HCT116 (cell line): ENCODE results near the gene ABCC10. TPM values are rescaled to one million over a fixed set of nuclear protein-coding genes. Genes with fewer than 3 reads are reported as not detected.

Experiments used
- ATAC-seq: fragments of 200-7000 bp; cut with Tn5 transposase; 2 replicates; pipeline ENCODE4 v1.9.1; 2020; ENCODE audit warnings: mild to moderate bottlenecking, moderate library complexity
- BruUV-seq: library from RNA; stranded (reverse); fragments of 400-500 nt; replicated peaks from 2 replicates; lab custom pipeline; 2021; lab: Mats Ljungman, UMichigan
- CTCF ChIA-PET: fragments of 300-600 bp; sonication (Branson Sonifier 250); formaldehyde crosslinking; loops from one replicate; lab custom pipeline; 2021; ENCODE audit warnings: antibody characterized with exemption; lab: Charles Lee
- POLR2A ChIA-PET: fragments of 300-600, 350-600 bp; sonication (Branson Sonifier 250); formaldehyde crosslinking; loops from one replicate; lab custom pipeline; 2021; ENCODE audit warnings: antibody characterized with exemption; lab: Charles Lee
- RAD21 ChIA-PET, 2 experiments: fragments of 300-600 bp; sonication (Branson Sonifier 250); formaldehyde crosslinking; loops; one replicate each; lab custom pipeline; 2023; ENCODE audit warnings: low total read pairs in 2 of 2; ENCODE audit not compliant: uncharacterized antibody in 2 of 2, unreplicated experiment in 2 of 2, low non-redundant PET in 1 of 2; lab: Charles Lee
- DNase-seq: peaks from one replicate; pipeline ENCODE4 v3.0.0-alpha.2; 2010; ENCODE audit warnings: low read depth, low spot score
- H2AFZ ChIP-seq: fragments of 200-600 bp; shearing (Covaris generic), sonication (generic); 2 replicates; pipeline ENCODE4 v1.6.1; 2017; ENCODE audit warnings: low read depth, mixed run types, mixed read lengths, antibody characterized with exemption, low read length; ENCODE audit not compliant: poor library complexity, severe bottlenecking
- H3K27ac ChIP-seq: 2 replicates; pipeline ENCODE4 v1.5.1; 2012; ENCODE audit warnings: low read depth, low read length
- H3K27me3 ChIP-seq: fragments of 200-600 bp; sonication (generic); 2 replicates; pipeline ENCODE4 v1.6.1; 2016; ENCODE audit warnings: mixed run types, low read length, mixed read lengths; ENCODE audit not compliant: insufficient read depth
- H3K36me3 ChIP-seq, 2 experiments: fragments of 200-500 bp in 1 of 2; fragments of 200-600 bp in 1 of 2; sonication (Bioruptor generic) in 1 of 2; sonication (generic) in 1 of 2; 2 replicates each; pipeline versions ENCODE4 v1.5.1 to v1.6.1; 2014 to 2016; ENCODE audit warnings: low read length in 2 of 2, inconsistent platforms in 1 of 2, mixed read lengths in 1 of 2, mixed run types in 1 of 2; ENCODE audit not compliant: insufficient read depth in 2 of 2, control insufficient read depth in 1 of 2
- H3K4me1 ChIP-seq, 2 experiments: fragments of 200-600 bp in 1 of 2; sonication (generic) in 1 of 2; 2 replicates each; pipeline versions ENCODE4 v1.5.1 to v1.6.1; 2012 to 2017; ENCODE audit warnings: low read length in 2 of 2, inconsistent platforms in 1 of 2, mild to moderate bottlenecking in 1 of 2, mixed read lengths in 1 of 2, mixed run types in 1 of 2, moderate library complexity in 1 of 2; ENCODE audit not compliant: insufficient read depth in 2 of 2, control insufficient read depth in 1 of 2
- H3K4me2 ChIP-seq: fragments of 200-600 bp; sonication (generic); 2 replicates; pipeline ENCODE4 v1.6.1; 2017; ENCODE audit warnings: mixed run types, low read length, mixed read lengths
- H3K4me3 ChIP-seq, 2 experiments: fragments of 200-600 bp in 1 of 2; sonication (generic) in 1 of 2; replicated peaks in 1 of 2; 2 replicates each; pipeline ENCODE4 v1.5.1; 2011 to 2016; ENCODE audit warnings: low read length in 2 of 2, control low read depth in 1 of 2, low read depth in 1 of 2, mild to moderate bottlenecking in 1 of 2, mixed read lengths in 1 of 2, mixed run types in 1 of 2
- H3K79me2 ChIP-seq: fragments of 200-600 bp; sonication (generic); 2 replicates; pipeline ENCODE4 v1.6.1; 2017; ENCODE audit warnings: mild to moderate bottlenecking, mixed run types, low read length, moderate library complexity, mixed read lengths; ENCODE audit not compliant: insufficient read depth
- H3K9ac ChIP-seq: fragments of 200-600 bp; sonication (generic); 2 replicates; pipeline ENCODE4 v1.6.1; 2016; ENCODE audit warnings: low read length, mixed read lengths
- H3K9me2 ChIP-seq: fragments of 200-600 bp; sonication (generic), shearing (Covaris generic); 2 replicates; pipeline ENCODE4 v1.6.1; 2017; ENCODE audit warnings: mixed run types, mild to moderate bottlenecking, moderate library complexity; ENCODE audit not compliant: insufficient read depth
- H3K9me3 ChIP-seq, 2 experiments: fragments of 200-500 bp in 1 of 2; fragments of 200-600 bp in 1 of 2; sonication (Bioruptor generic) in 1 of 2; sonication (generic) in 1 of 2; 2 replicates each; pipeline ENCODE4 v1.6.1; 2014 to 2017; ENCODE audit warnings: low read length in 2 of 2, mixed read lengths in 2 of 2, inconsistent platforms in 1 of 2, low read depth in 1 of 2, mild to moderate bottlenecking in 1 of 2, mixed run types in 1 of 2, moderate library complexity in 1 of 2; ENCODE audit not compliant: control insufficient read depth in 1 of 2, insufficient read depth in 1 of 2
- H4K20me1 ChIP-seq: fragments of 200-600 bp; sonication (generic), shearing (Covaris generic); 2 replicates; pipeline ENCODE4 v1.6.1; 2017; ENCODE audit warnings: mixed run types, mild to moderate bottlenecking, moderate library complexity; ENCODE audit not compliant: insufficient read depth
- CBX3 ChIP-seq: IDR thresholded peaks from 2 replicates; pipeline ENCODE4 v1.6.1; 2012; ENCODE audit warnings: low read depth
- EGR1 ChIP-seq: IDR thresholded peaks from 2 replicates; pipeline ENCODE4 v1.6.1; 2012; ENCODE audit warnings: low read depth
- ELF1 ChIP-seq: IDR thresholded peaks from 2 replicates; pipeline ENCODE4 v1.6.1; 2012; ENCODE audit warnings: low read depth, borderline replicate concordance
- EZH2 ChIP-seq: fragments of 200-600 bp; sonication (generic); IDR thresholded peaks from 2 replicates; pipeline ENCODE4 v1.6.1; 2017; ENCODE audit warnings: antibody characterized with exemption, mixed run types
- JUND ChIP-seq: IDR thresholded peaks from 2 replicates; pipeline ENCODE4 v1.6.1; 2012
- POLR2A ChIP-seq: IDR thresholded peaks from 2 replicates; pipeline ENCODE4 v1.7.0; 2011; ENCODE audit warnings: borderline replicate concordance; ENCODE audit not compliant: insufficient read depth, insufficient read length; ENCODE audit errors: extremely low read depth
- RAD21 ChIP-seq: IDR thresholded peaks from 2 replicates; pipeline ENCODE4 v1.6.1; 2012; ENCODE audit warnings: low read depth, mild to moderate bottlenecking
- SP1 ChIP-seq: IDR thresholded peaks from 2 replicates; pipeline ENCODE4 v1.6.1; 2012; ENCODE audit warnings: low read depth
- SRF ChIP-seq: IDR thresholded peaks from 2 replicates; pipeline ENCODE4 v1.6.1; 2012; ENCODE audit warnings: low read depth
- TCF7L2 ChIP-seq: IDR thresholded peaks from 2 replicates; pipeline ENCODE4 v1.7.0; 2011; ENCODE audit warnings: borderline replicate concordance, inconsistent platforms; ENCODE audit not compliant: insufficient read depth, insufficient read length; ENCODE audit errors: extremely low read depth
- YY1 ChIP-seq: IDR thresholded peaks from 2 replicates; pipeline ENCODE4 v1.6.1; 2011; ENCODE audit warnings: low read length, low read depth, moderate library complexity, mild to moderate bottlenecking; ENCODE audit not compliant: insufficient replicate concordance; ENCODE audit errors: extremely low read depth
- ZNF274 ChIP-seq: fragments of 200-500 bp; sonication (Bioruptor generic); IDR thresholded peaks from 2 replicates; pipeline ENCODE4 v1.6.1; 2014; ENCODE audit warnings: mild to moderate bottlenecking, low read depth, low read length, inconsistent platforms
- intact Hi-C: fragments of 100-400 bp; cut with micrococcal nuclease; formaldehyde crosslinking; loops from 2 replicates; pipeline ENCODE4 v1.10.0; 2022
- total RNA-seq: library from RNA; stranded (reverse); gene quantifications from one replicate; pipeline ENCODE4 v1.2.1, GENCODE V29; 2021; ENCODE audit not compliant: unreplicated experiment
- TF ChIP-seq, protein P1 (sequence below): IDR thresholded peaks from 2 replicates; pipeline ENCODE4 v1.6.1; 2012; ENCODE audit warnings: low read depth
- TF ChIP-seq, protein P2 (sequence below): IDR thresholded peaks from 2 replicates; pipeline ENCODE4 v1.6.1; 2012
- TF ChIP-seq, protein P3 (sequence below): IDR thresholded peaks from 2 replicates; pipeline ENCODE4 v1.6.1; 2012

Gene ABCC10
- total RNA-seq, 1 experiment from 2014 or later: 29.9 TPM

GRCh38 chr6:43464337-43464736 is 37.0 kb downstream of the ABCC10 start:
- H3K4me3 ChIP-seq: no peak overlapping the region
- H3K4me2 ChIP-seq: no peak overlapping the region
- DNase-seq (no peak), ATAC-seq (no peak)
- no peak overlapping the region for H3K9ac ChIP-seq
- ChIA-PET RAD21 (no interaction called here), POLR2A (no interaction called here), CTCF (interaction anchor here (0.7 kb wide), 1 partner anchor 19 kb away, joined by 3 read pairs; no protein-coding TSS in a partner anchor)
- no TSS peak for BruUV-seq
- H4K20me1 ChIP-seq: no peaks in the 10 kb centered on the region
- no peaks in the 10 kb centered on the region for H3K9me2 ChIP-seq
- TF ChIP-seq TCF7L2: no peak
- no peak overlapping the region for H3K27ac ChIP-seq
- no peaks in the 10 kb centered on the region for H3K4me1 ChIP-seq
- H3K27me3 ChIP-seq: no peaks in the 10 kb centered on the region
- H3K9me3 ChIP-seq: no peaks in the 10 kb centered on the region
- no peak overlapping the region for H2AFZ ChIP-seq
- no peaks in the 10 kb centered on the region for H3K79me2 ChIP-seq
- H3K36me3 ChIP-seq: no peaks in the 10 kb centered on the region
- intact Hi-C loops: no loop called here

DNA sequence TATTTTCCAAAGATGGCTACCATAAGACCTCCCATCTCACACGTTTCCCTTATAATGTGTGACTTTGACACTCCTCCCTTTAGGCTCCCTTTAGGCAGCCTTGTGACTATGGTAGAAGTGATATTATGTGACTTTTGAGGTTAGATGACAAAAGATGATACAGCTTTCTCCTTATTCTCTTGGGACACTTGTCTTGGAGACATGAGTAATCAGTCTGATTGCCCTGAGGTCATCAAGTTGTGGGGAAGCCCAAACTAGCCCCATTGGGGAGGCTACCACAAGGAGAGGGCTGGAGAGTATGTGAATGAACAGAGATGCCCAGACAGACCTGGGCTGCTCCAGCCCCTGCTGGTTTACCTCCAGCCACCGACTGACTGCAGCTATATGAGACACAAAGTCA is 38.6 kb downstream of the ABCC10 start:
- Histone ChIP-seq H3K4me3 (no peak overlapping the region), H3K79me2 (no peaks in the 10 kb centered on the region), H3K36me3 (no peaks in the 10 kb centered on the region), H2AFZ (no peak overlapping the region), H3K27ac (no peak overlapping the region)
- CTCF ChIA-PET: no interaction called here
- intact Hi-C loops: no loop called here
- no peak for TF ChIP-seq CBX3
- no peak for TF ChIP-seq EZH2
- no peak for TF ChIP-seq YY1
- TF ChIP-seq ELF1: no peak
- TF ChIP-seq, protein P1, sequence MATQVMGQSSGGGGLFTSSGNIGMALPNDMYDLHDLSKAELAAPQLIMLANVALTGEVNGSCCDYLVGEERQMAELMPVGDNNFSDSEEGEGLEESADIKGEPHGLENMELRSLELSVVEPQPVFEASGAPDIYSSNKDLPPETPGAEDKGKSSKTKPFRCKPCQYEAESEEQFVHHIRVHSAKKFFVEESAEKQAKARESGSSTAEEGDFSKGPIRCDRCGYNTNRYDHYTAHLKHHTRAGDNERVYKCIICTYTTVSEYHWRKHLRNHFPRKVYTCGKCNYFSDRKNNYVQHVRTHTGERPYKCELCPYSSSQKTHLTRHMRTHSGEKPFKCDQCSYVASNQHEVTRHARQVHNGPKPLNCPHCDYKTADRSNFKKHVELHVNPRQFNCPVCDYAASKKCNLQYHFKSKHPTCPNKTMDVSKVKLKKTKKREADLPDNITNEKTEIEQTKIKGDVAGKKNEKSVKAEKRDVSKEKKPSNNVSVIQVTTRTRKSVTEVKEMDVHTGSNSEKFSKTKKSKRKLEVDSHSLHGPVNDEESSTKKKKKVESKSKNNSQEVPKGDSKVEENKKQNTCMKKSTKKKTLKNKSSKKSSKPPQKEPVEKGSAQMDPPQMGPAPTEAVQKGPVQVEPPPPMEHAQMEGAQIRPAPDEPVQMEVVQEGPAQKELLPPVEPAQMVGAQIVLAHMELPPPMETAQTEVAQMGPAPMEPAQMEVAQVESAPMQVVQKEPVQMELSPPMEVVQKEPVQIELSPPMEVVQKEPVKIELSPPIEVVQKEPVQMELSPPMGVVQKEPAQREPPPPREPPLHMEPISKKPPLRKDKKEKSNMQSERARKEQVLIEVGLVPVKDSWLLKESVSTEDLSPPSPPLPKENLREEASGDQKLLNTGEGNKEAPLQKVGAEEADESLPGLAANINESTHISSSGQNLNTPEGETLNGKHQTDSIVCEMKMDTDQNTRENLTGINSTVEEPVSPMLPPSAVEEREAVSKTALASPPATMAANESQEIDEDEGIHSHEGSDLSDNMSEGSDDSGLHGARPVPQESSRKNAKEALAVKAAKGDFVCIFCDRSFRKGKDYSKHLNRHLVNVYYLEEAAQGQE: no peak
- TF ChIP-seq SP1: no peak
- TF ChIP-seq, protein P2, sequence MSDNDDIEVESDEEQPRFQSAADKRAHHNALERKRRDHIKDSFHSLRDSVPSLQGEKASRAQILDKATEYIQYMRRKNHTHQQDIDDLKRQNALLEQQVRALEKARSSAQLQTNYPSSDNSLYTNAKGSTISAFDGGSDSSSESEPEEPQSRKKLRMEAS: no peak
- TF ChIP-seq, protein P3, sequence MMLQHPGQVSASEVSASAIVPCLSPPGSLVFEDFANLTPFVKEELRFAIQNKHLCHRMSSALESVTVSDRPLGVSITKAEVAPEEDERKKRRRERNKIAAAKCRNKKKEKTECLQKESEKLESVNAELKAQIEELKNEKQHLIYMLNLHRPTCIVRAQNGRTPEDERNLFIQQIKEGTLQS: no peak
- TF ChIP-seq EGR1: no peak
- TF ChIP-seq ZNF274: no peak
- TF ChIP-seq POLR2A: no peak
- no peak for TF ChIP-seq SRF
- TF ChIP-seq JUND: no peak
- TF ChIP-seq RAD21: no peak
- TF ChIP-seq, all 23 proteins: peak for 0
- Histone ChIP-seq H3K9me3 (no peaks in the 10 kb centered on the region), H3K27me3 (no peaks in the 10 kb centered on the region), H4K20me1 (no peaks in the 10 kb centered on the region), H3K4me2 (no peak overlapping the region), H3K4me1 (peaks cover 9 to 12% of the 10 kb centered on the region in 2 experiments), H3K9ac (no peak overlapping the region), H3K9me2 (no peaks in the 10 kb centered on the region)
- DNase-seq: no peak
- ChIA-PET RAD21 (no interaction called here), POLR2A (no interaction called here)
- no TSS peak for BruUV-seq
- no peak for ATAC-seq
